SK-N-SH (cell line): Measurements from ENCODE around the gene RHOBTB1. TPM values are rescaled to one million over a fixed set of nuclear protein-coding genes. Genes with fewer than 3 reads are reported as not detected.

Experiments used
- CTCF ChIA-PET: fragments of 300-600, 350-600 bp; formaldehyde crosslinking; extraction: SDS; loops from one replicate; lab custom pipeline; 2021; lab: Yijun Ruan, JAX
- POLR2A ChIA-PET: fragments of 350-600 bp; sonication (Branson Sonifier 250); formaldehyde crosslinking; extraction: SDS; loops from one replicate; lab custom pipeline; 2020; ENCODE audit warnings: antibody characterized with exemption, inconsistent platforms; lab: Yijun Ruan, JAX
- DNase-seq: peaks from one replicate; pipeline ENCODE4 v3.0.0; 2012
- H2AFZ ChIP-seq: fragments of 200-600 bp; sonication (generic); 2 replicates; pipeline ENCODE4 v1.8.1; 2016; ENCODE audit warnings: antibody characterized with exemption, mild to moderate bottlenecking, low read depth
- H3F3A ChIP-seq: fragments of 200-600 bp; sonication (generic); replicated peaks from 2 replicates; pipeline ENCODE3; 2016; ENCODE audit warnings: antibody characterized with exemption, mild to moderate bottlenecking; ENCODE audit not compliant: insufficient read depth
- H3K27ac ChIP-seq, 2 experiments: fragments of 200-500 bp in 1 of 2; fragments of 200-600 bp in 1 of 2; sonication (Bioruptor generic) in 1 of 2; sonication (generic), shearing (Covaris generic) in 1 of 2; 2 replicates each; pipeline versions ENCODE4 v1.5.1 to v1.6.1; 2014 to 2016; ENCODE audit warnings: low read depth in 2 of 2, inconsistent platforms in 1 of 2, low read length in 1 of 2, mild to moderate bottlenecking in 1 of 2, mixed read lengths in 1 of 2
- H3K27me3 ChIP-seq: fragments of 200-600 bp; sonication (generic), shearing (Covaris generic); 2 replicates; pipeline ENCODE4 v1.6.1; 2016; ENCODE audit warnings: mixed run types; ENCODE audit not compliant: insufficient read depth
- H3K36me3 ChIP-seq, 2 experiments: fragments of 200-500 bp in 1 of 2; fragments of 200-600 bp in 1 of 2; sonication (Bioruptor generic) in 1 of 2; sonication (generic) in 1 of 2; replicated peaks in 1 of 2; 2 replicates each; pipeline versions ENCODE3 to v1.5.1; 2014 to 2016; ENCODE audit warnings: low read length in 1 of 2, mild to moderate bottlenecking in 1 of 2; ENCODE audit not compliant: insufficient read depth in 2 of 2, control insufficient read depth in 1 of 2
- H3K4me1 ChIP-seq, 2 experiments: fragments of 200-500 bp in 1 of 2; fragments of 200-600 bp in 1 of 2; sonication (Bioruptor generic) in 1 of 2; sonication (generic), shearing (Covaris generic) in 1 of 2; 2 replicates each; pipeline versions ENCODE4 v1.5.1 to v1.6.1; 2014 to 2016; ENCODE audit warnings: low read depth in 1 of 2, low read length in 1 of 2, mixed run types in 1 of 2; ENCODE audit not compliant: insufficient read depth in 2 of 2, control insufficient read depth in 1 of 2
- H3K4me2 ChIP-seq: fragments of 200-600 bp; sonication (generic), shearing (Covaris generic); 2 replicates; pipeline ENCODE4 v1.6.1; 2017; ENCODE audit warnings: mixed run types
- H3K4me3 ChIP-seq, 2 experiments: fragments of 200-500 bp in 1 of 2; fragments of 200-600 bp in 1 of 2; sonication (Bioruptor generic) in 1 of 2; sonication (generic), shearing (Covaris generic) in 1 of 2; 2 replicates each; pipeline versions ENCODE4 v1.5.1 to v1.8.1; 2014 to 2016; ENCODE audit warnings: low read depth in 2 of 2, inconsistent platforms in 1 of 2, low read length in 1 of 2, mild to moderate bottlenecking in 1 of 2, mixed read lengths in 1 of 2, moderate library complexity in 1 of 2
- H3K79me2 ChIP-seq: fragments of 200-600 bp; sonication (generic); 2 replicates; pipeline ENCODE4 v1.8.1; 2017; ENCODE audit warnings: mild to moderate bottlenecking; ENCODE audit not compliant: insufficient read depth
- H3K9ac ChIP-seq: fragments of 200-600 bp; sonication (generic); 2 replicates; pipeline ENCODE4 v1.6.1; 2017; ENCODE audit warnings: mixed run types
- H3K9me2 ChIP-seq: fragments of 200-600 bp; sonication (generic); 2 replicates; pipeline ENCODE4 v1.6.1; 2017; ENCODE audit warnings: mixed run types
- H3K9me3 ChIP-seq: fragments of 200-600 bp; sonication (generic); 2 replicates; pipeline ENCODE4 v1.6.1; 2017; ENCODE audit warnings: mixed run types, mild to moderate bottlenecking, moderate library complexity
- H4K20me1 ChIP-seq: fragments of 200-600 bp; sonication (generic); 2 replicates; pipeline ENCODE4 v1.6.1; 2017; ENCODE audit warnings: mild to moderate bottlenecking, mixed run types; ENCODE audit not compliant: insufficient read depth
- EP300 ChIP-seq, 2 experiments: IDR thresholded peaks; 2 replicates each; pipeline versions ENCODE4 v1.4.0 to v1.6.1; 2012; ENCODE audit warnings: borderline replicate concordance in 1 of 2, low read depth in 1 of 2, low read length in 1 of 2
- EZH2phosphoT487 ChIP-seq: fragments of 200-600 bp; sonication (generic); IDR thresholded peaks from 2 replicates; pipeline ENCODE4 v1.6.1; 2017; ENCODE audit warnings: low read depth, mixed run types, mild to moderate bottlenecking, antibody characterized with exemption, moderate library complexity, borderline replicate concordance
- FOSL2 ChIP-seq: IDR thresholded peaks from 2 replicates; pipeline ENCODE4 v1.4.0; 2012; ENCODE audit warnings: low read depth, mild to moderate bottlenecking, moderate library complexity, borderline replicate concordance
- FOXJ3 ChIP-seq: sonication (generic); formaldehyde crosslinking; IDR thresholded peaks from 2 replicates; pipeline ENCODE4 v1.5.1; 2020; ENCODE audit warnings: mild to moderate bottlenecking, missing genetic modification reagents
- JUND ChIP-seq: IDR thresholded peaks from 2 replicates; pipeline ENCODE4 v1.4.0; 2012
- MEF2A ChIP-seq: IDR thresholded peaks from 2 replicates; pipeline ENCODE4 v1.4.0; 2012; ENCODE audit warnings: low read depth, borderline replicate concordance
- NFIC ChIP-seq: IDR thresholded peaks from 2 replicates; pipeline ENCODE4 v1.4.0; 2012; ENCODE audit warnings: borderline replicate concordance
- PBX3 ChIP-seq: IDR thresholded peaks from 2 replicates; pipeline ENCODE4; 2012
- POLR2AphosphoS5 ChIP-seq: IDR thresholded peaks from 2 replicates; pipeline ENCODE4 v1.6.1; 2012; ENCODE audit warnings: low read depth, low read length
- RXRA ChIP-seq: IDR thresholded peaks from 2 replicates; pipeline ENCODE4 v1.4.0; 2012; ENCODE audit warnings: low read depth, mild to moderate bottlenecking, borderline replicate concordance
- SMC3 ChIP-seq: IDR thresholded peaks from 2 replicates; pipeline ENCODE4 v1.6.1; 2012; ENCODE audit warnings: low read depth, low read length, improper control_type of control experiment
- TAF1 ChIP-seq: IDR thresholded peaks from 2 replicates; pipeline ENCODE4 v1.6.1; 2012; ENCODE audit warnings: low read depth, mild to moderate bottlenecking, low read length, moderate library complexity, borderline replicate concordance
- TCF12 ChIP-seq: IDR thresholded peaks from 2 replicates; pipeline ENCODE4 v1.4.0; 2012
- TEAD4 ChIP-seq: IDR thresholded peaks from 2 replicates; pipeline ENCODE4 v1.4.0; 2012; ENCODE audit warnings: mild to moderate bottlenecking, borderline replicate concordance; ENCODE audit not compliant: insufficient read depth
- YY1 ChIP-seq: IDR thresholded peaks from 2 replicates; pipeline ENCODE4 v1.4.0; 2012; ENCODE audit warnings: low read depth, mild to moderate bottlenecking
- ZBTB33 ChIP-seq: IDR thresholded peaks from 2 replicates; pipeline ENCODE4 v1.4.0; 2012; ENCODE audit warnings: low read depth, borderline replicate concordance
- WGBS: methylation state at CpG from one replicate; pipeline ENCODE4 v1.1.6; 2017; ENCODE audit warnings: low lambda C conversion rate; 5-methylcytosine and 5-hydroxymethylcytosine counted together
- polyA plus RNA-seq, 3 experiments: library from polyadenylated mRNA; depleted of rRNA; stranded (reverse); fragments of >200 nt; gene quantifications; 2 replicates each; pipeline ENCODE4 v1.2.3, GENCODE V29; 2012
- TF ChIP-seq, protein P1 (sequence below): fragments of 150-350 bp; IDR thresholded peaks from 2 replicates; pipeline ENCODE4 v1.6.1; 2016; ENCODE audit warnings: mild to moderate bottlenecking, low read depth, low read length

The RHOBTB1 gene
- polyA plus RNA-seq, 1 of the 3 experiments (the other 2 are of a cell fraction) = 10.5 TPM

DNA sequence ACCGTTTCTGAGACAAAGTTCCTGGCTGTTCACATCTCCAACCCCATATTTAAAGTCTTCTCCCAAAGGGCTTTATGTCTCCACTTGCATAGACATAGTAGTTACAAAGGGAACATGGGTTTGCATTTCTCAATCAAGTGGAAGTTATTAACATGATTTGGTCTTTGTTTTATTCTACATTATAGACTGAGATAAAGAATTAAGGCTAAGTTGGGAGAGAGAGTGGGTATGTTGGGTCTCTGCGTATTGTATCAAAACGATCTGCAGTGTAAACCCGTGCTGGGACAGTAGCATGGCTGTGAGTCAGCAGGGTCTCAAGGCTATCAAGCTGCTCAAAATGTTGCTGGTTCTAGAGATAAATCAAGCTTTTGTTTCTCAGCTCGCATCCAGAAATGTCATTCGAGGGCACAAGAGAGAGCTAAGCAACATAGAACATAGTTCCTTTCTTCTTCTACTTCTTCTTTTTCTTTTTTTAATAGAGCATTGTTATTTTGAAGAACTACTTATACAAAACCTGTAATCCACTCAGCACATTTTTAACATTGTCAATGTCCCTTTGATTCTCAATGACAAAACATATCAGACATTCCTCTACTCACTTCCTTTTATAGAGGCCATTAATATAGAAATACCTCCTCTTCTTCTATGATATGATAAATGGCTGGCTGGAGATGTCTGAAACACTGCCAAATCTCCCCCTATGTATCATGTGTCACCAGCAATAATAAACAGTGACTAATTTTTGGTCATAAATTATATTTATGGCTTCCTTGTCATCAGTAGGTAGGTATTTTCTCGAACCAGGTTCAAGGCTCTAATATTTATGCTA, 34.5 kb upstream of the RHOBTB1 start:
- no peak for DNase-seq
- Histone ChIP-seq H3K4me1 (peaks cover 0 to 14% of the 10 kb centered on the region in 2 experiments; a peak in 2 of 4 replicates), H4K20me1 (no peaks in the 10 kb centered on the region), H3K27ac (peak overlapping the region in 1 of 2 experiments; percentile 12; a peak in 1 of 4 replicates), H3K4me2 (no peak overlapping the region), H3K9me3 (no peaks in the 10 kb centered on the region), H3K9me2 (no peaks in the 10 kb centered on the region), H2AFZ (no peak overlapping the region), H3K79me2 (no peaks in the 10 kb centered on the region), H3F3A (peaks cover 19% of the 10 kb centered on the region), H3K9ac (no peak overlapping the region), H3K36me3 (no peaks in the 10 kb centered on the region), H3K4me3 (no peak overlapping the region), H3K27me3 (no peaks in the 10 kb centered on the region)
- TF ChIP-seq TEAD4 (peak; percentile 63; the same call in 1 of the 2 replicates), POLR2AphosphoS5 (peak; percentile 68; the same call in 1 of the 2 replicates), RXRA (0 out of 2 replicates have a peak, but pooled peaks have one; percentile 0), FOXJ3 (CRISPR knock-in tag) (no peak), JUND (peak; percentile 81), MEF2A (peak; percentile 40; the same call in 1 of the 2 replicates), EP300 (IDR thresholded peaks at IDR 0.05; ENCODE audit: borderline replicate concordance in 1 of 2, low read depth in 1 of 2, low read length in 1 of 2) (peak in 1 of 2 experiments; percentile 71; a peak in 1 of 4 replicates), YY1 (no peak), EZH2phosphoT487 (no peak), SMC3 (no peak), ZBTB33 (no peak), TAF1 (no peak), PBX3 (peak; percentile 95), NFIC (peak; percentile 90), FOSL2 (peak; percentile 65; the same call in 1 of the 2 replicates), TCF12 (peak; percentile 82)
- TF ChIP-seq, protein P1, sequence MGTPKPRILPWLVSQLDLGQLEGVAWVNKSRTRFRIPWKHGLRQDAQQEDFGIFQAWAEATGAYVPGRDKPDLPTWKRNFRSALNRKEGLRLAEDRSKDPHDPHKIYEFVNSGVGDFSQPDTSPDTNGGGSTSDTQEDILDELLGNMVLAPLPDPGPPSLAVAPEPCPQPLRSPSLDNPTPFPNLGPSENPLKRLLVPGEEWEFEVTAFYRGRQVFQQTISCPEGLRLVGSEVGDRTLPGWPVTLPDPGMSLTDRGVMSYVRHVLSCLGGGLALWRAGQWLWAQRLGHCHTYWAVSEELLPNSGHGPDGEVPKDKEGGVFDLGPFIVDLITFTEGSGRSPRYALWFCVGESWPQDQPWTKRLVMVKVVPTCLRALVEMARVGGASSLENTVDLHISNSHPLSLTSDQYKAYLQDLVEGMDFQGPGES = no peak
- ChIA-PET POLR2A (no interaction called here), CTCF (interaction anchor here (0.7 to 1.0 kb wide), 5 partner anchors 21 to 218 kb away, joined by 3 read pairs; no protein-coding TSS in a partner anchor)
- WGBS = 36% methylated on average over 7 of the region's 7 CpGs
